Right lobe of liver (tissue), 6 donors: ENCODE results near the gene LTBP1. TPM values are rescaled to one million over a fixed set of nuclear protein-coding genes. Genes with fewer than 3 reads are reported as not detected.
A peak's percentile ranks its signal among the peaks of the same experiment; 100 is the strongest.

Source experiments
- ATAC-seq, 4 donors: fragments of 200-7000 bp; cut with Tn5 transposase; one replicate each; pipeline ENCODE4 v1.9.1; 2020; ENCODE audit warnings: mild to moderate bottlenecking in 4 of 4, moderate library complexity in 4 of 4
- DNase-seq, 3 donors: peaks; one replicate each; pipeline ENCODE4 v3.0.0-alpha.2; 2020
- H3K27ac ChIP-seq, 3 donors: fragments of 200-600 bp; one replicate each; pipeline ENCODE4 v1.8.0; 2022
- H3K27me3 ChIP-seq, 2 donors: fragments of 200-600 bp; one replicate each; pipeline ENCODE4 v1.8.0; 2022
- H3K36me3 ChIP-seq, 4 donors: fragments of 200-600 bp; sonication (generic) in 1 of 4; one replicate each; pipeline versions ENCODE4 v1.5.1 to v1.8.0; 2017 to 2022; ENCODE audit warnings: control low read depth in 1 of 4
- H3K4me1 ChIP-seq, 4 donors: fragments of 200-600 bp; sonication (generic) in 1 of 4; one replicate each; pipeline versions ENCODE4 v1.5.1 to v1.8.0; 2017 to 2022; ENCODE audit warnings: control low read depth in 1 of 4
- H3K4me3 ChIP-seq, 3 donors: fragments of 200-600 bp; one replicate each; pipeline ENCODE4 v1.8.0; 2022
- H3K9me3 ChIP-seq, 4 donors: fragments of 200-600 bp; sonication (generic) in 1 of 4; one replicate each; pipeline versions ENCODE4 v1.5.1 to v1.8.0; 2017 to 2022; ENCODE audit warnings: control low read depth in 1 of 4
- POLR2A ChIP-seq: fragments of 450-650 bp; IDR thresholded peaks from one replicate; pipeline ENCODE4 v1.6.1; 2017; ENCODE audit warnings: antibody characterized with exemption, mild to moderate bottlenecking
- whole genome bisulfite sequencing: methylation state at CpG from one replicate; pipeline ENCODE4 v1.1.6; 2018; ENCODE audit warnings: low coverage, low lambda C conversion rate; ENCODE audit not compliant: insufficient coverage; ENCODE audit errors: missing lambda C conversion rate; 5-methylcytosine and 5-hydroxymethylcytosine counted together
- intact Hi-C, 2 donors: fragments of 100-400 bp; cut with DNase I; formaldehyde crosslinking; loops; one replicate each; pipeline versions ENCODE4 v1.11.2 to v1.14.1; 2022
- long read RNA-seq: library from polyadenylated mRNA; unstranded; transcript quantifications from one replicate; pipeline ENCODE4 v2.0.0, GENCODE V29; 2019
- total RNA-seq, 6 experiments: library from RNA; depleted of rRNA in 2 of 6; stranded (reverse); fragments of >200 nt in 2 of 6; fragmentation: NEBNext Ultra II Directional in 3 of 6; extraction: Animal tissue kit (Norgen Biotek cat#: 25700) in 3 of 6; gene quantifications; one replicate each; pipeline versions ENCODE4 v1.1.0 to v1.2.4, GENCODE V29; 2016 to 2023
- TF ChIP-seq, protein P1 (sequence below), 4 donors: fragments of 200-600 bp in 3 of 4; fragments of 450-650 bp in 1 of 4; IDR thresholded peaks; one replicate each; pipeline versions ENCODE4 v1.5.1 to v1.8.0; 2016 to 2022; ENCODE audit warnings: antibody characterized with exemption in 4 of 4, mild to moderate bottlenecking in 2 of 4
- donor health status: DM: no; HTN: yes; CAD: no.
- donor health status: DM: no; HTN: no; CAD: no.
- donor health status: DM: no; HTN: no; CAD: no.
- donor health status: DM: no; HTN: yes; CAD: no.
- donor health status: DM: no; HTN: yes; CAD: no.

LTBP1 gene, protein sequence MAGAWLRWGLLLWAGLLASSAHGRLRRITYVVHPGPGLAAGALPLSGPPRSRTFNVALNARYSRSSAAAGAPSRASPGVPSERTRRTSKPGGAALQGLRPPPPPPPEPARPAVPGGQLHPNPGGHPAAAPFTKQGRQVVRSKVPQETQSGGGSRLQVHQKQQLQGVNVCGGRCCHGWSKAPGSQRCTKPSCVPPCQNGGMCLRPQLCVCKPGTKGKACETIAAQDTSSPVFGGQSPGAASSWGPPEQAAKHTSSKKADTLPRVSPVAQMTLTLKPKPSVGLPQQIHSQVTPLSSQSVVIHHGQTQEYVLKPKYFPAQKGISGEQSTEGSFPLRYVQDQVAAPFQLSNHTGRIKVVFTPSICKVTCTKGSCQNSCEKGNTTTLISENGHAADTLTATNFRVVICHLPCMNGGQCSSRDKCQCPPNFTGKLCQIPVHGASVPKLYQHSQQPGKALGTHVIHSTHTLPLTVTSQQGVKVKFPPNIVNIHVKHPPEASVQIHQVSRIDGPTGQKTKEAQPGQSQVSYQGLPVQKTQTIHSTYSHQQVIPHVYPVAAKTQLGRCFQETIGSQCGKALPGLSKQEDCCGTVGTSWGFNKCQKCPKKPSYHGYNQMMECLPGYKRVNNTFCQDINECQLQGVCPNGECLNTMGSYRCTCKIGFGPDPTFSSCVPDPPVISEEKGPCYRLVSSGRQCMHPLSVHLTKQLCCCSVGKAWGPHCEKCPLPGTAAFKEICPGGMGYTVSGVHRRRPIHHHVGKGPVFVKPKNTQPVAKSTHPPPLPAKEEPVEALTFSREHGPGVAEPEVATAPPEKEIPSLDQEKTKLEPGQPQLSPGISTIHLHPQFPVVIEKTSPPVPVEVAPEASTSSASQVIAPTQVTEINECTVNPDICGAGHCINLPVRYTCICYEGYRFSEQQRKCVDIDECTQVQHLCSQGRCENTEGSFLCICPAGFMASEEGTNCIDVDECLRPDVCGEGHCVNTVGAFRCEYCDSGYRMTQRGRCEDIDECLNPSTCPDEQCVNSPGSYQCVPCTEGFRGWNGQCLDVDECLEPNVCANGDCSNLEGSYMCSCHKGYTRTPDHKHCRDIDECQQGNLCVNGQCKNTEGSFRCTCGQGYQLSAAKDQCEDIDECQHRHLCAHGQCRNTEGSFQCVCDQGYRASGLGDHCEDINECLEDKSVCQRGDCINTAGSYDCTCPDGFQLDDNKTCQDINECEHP (N-terminal part only)
- total RNA-seq: 10 to 100 TPM in 2 of 6 experiments, 1 to 10 TPM in 4; 5.4 to 14.2 (median 9.1) TPM
- long read RNA-seq, partial matches to known transcripts: 1 of 1 reads
- long read RNA-seq, other reads (novel, unspliced or antisense): 0 of 1 reads

DNA sequence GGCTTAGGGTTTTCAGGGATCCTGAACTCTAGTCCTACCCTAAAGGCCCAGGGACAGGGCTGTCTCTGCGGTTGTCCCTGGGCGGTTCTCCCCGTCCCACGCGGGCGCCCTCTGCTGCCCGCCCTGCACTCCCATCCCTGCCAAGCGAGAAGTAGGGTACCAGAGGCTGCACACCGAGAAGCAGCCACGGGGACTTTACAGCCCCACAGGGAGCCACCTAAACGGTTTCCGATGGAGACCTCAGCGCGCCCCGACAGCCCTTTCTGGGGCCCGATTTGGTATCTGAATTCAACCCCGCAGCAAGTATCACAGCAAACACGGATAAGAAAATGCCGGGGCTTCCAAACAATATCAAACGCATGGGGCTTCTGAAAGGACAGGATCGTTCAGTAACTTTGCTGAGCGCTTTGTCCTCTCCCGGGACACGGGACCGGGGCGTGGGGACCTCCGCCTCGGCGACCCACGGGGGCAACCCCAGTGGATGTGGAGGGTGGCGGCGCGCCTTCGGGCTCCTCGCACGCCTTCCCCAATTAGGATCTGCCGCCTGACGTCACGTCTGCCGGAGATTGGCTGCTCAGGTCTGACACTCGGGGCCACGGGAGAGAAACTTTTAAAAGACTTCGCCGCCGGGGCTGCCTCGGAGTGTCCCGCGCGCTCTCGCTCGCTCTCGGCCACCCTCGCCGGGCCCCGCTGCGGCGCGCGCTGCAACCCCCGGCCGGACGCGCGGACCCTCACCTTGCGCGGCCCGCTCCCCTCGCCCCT is at the start of gene LTBP1:
Gene LTBP1 (plus strand): TSS at position 640 of the 762 bp plus-strand sequence. CDS start 372 bp downstream, outside the sequence.
- Histone ChIP-seq H3K36me3 (no peaks in the 10 kb centered on the region), H3K4me3 (peak within 1 kb of the TSS; percentile 67 to 72 (median 69)), H3K27me3 (no peaks in the 10 kb centered on the region), H3K27ac (peak within 1 kb of the TSS; percentile 24 to 62 (median 30)), H3K4me1 (no peaks in the 10 kb centered on the region), H3K9me3 (no peaks in the 10 kb centered on the region)
- intact Hi-C loops: loop anchor here in 1 of 2 donors (10.0 kb wide), 1 partner anchor 172 kb away; no protein-coding TSS in a partner anchor
- no peak for TF ChIP-seq POLR2A
- TF ChIP-seq, protein P1, sequence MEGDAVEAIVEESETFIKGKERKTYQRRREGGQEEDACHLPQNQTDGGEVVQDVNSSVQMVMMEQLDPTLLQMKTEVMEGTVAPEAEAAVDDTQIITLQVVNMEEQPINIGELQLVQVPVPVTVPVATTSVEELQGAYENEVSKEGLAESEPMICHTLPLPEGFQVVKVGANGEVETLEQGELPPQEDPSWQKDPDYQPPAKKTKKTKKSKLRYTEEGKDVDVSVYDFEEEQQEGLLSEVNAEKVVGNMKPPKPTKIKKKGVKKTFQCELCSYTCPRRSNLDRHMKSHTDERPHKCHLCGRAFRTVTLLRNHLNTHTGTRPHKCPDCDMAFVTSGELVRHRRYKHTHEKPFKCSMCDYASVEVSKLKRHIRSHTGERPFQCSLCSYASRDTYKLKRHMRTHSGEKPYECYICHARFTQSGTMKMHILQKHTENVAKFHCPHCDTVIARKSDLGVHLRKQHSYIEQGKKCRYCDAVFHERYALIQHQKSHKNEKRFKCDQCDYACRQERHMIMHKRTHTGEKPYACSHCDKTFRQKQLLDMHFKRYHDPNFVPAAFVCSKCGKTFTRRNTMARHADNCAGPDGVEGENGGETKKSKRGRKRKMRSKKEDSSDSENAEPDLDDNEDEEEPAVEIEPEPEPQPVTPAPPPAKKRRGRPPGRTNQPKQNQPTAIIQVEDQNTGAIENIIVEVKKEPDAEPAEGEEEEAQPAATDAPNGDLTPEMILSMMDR (IDR thresholded peaks at IDR 0.05): peak; percentile 46 to 88 (median 84)
- WGBS: 0% methylated on average over 27 of the region's 68 CpGs
- ATAC-seq (peak; percentile 94 to 98 (median 96)), DNase-seq (peak; percentile 75 to 83 (median 78))

DNA sequence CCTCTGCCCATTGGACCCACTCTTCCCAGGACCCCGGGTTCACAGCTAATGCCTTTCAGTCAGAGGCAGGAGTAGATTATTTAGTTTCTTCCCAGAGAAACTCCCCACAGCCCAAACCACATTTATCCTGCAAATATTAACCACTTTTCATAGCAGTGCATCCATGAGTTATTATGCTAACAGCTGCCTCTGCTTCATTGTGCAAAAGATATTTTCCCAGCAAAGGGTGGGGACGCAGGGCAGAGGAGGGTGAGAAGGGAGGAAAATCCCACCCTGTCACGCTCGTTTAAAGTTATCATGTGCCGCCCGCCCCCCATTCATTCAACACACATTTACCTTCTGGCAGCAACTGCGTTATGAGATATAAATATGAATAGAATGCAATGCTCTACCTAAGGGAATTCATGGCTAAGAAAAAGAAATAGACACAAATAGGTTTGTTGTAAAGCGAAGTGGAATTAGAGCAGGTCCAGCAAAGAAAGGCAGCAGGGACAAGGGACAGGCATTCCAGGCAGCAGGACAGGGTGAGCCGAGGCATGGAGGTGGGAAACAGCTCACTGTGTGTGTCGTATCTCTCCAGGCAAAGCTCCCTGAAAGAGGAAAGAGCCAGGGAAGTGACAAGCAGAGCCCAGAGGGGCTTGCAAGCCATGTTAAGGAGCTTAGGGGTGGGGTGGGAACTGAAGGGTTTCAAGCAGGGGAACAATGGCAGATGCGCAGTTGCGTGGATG is 46.3 kb upstream of the LTBP1 start:
- WGBS: 63% methylated on average over 12 of the region's 12 CpGs

DNA sequence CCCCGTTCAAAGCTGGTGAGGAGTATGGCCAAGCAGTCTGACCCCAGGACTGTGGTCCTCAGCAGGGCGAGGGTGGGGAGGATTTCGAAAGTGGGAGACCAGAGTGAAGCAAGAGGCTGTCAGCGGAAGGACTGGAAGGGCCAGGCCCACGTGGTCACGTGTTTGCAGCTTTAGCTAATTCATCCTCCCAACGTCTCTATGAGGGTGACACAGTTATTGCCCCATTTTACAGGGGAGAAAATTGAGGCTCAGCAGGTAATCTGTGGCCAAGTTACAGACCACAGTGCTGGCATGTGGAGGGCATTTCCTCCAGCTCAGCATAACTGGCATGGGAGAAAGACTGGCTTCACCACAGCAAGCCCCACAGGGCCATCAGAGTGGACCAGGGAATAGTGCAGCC is 45.4 kb upstream of the LTBP1 start:
- Histone ChIP-seq H3K27ac (no peak overlapping the region), H3K27me3 (no peaks in the 10 kb centered on the region), H3K36me3 (no peaks in the 10 kb centered on the region), H3K4me3 (no peak overlapping the region), H3K4me1 (no peaks in the 10 kb centered on the region), H3K9me3 (no peaks in the 10 kb centered on the region)
- DNase-seq (no peak), ATAC-seq (no peak)
- intact Hi-C loops: no loop called here
- WGBS: 26% methylated on average over 5 of the region's 7 CpGs
- TF ChIP-seq POLR2A: no peak
- TF ChIP-seq, protein P1 (IDR thresholded peaks at IDR 0.05): no peak

More for the DNA sequence above, 46.3 kb upstream of the LTBP1 start:
- no peaks in the 10 kb centered on the region for H3K27me3 ChIP-seq
- H3K4me1 ChIP-seq: no peaks in the 10 kb centered on the region
- TF ChIP-seq, protein P1 (IDR thresholded peaks at IDR 0.05): no peak
- TF ChIP-seq POLR2A: no peak
- no peak overlapping the region for H3K4me3 ChIP-seq
- H3K9me3 ChIP-seq: no peaks in the 10 kb centered on the region
- intact Hi-C loops: no loop called here
- no peak for ATAC-seq
- H3K27ac ChIP-seq: no peak overlapping the region
- no peak for DNase-seq
- H3K36me3 ChIP-seq: no peaks in the 10 kb centered on the region
